ENCODE results near the gene AIDA.

Gene AIDA

GRCh38 chr1:222713091-222713961, 1.0 kb upstream of the AIDA start (continued):
- TF ChIP-seq ZNF701 (tag by site-specific recombination; IDR thresholded peaks at IDR 0.05) (no peak), ZNF549 (tag by site-specific recombination; IDR thresholded peaks at IDR 0.05) (no peak), ZNF266 (tag by site-specific recombination; IDR thresholded peaks at IDR 0.05; ENCODE audit: low read depth) (no peak), ZNF621 (tag by site-specific recombination; IDR thresholded peaks at IDR 0.05) (no peak), ZNF302 (tag by site-specific recombination; IDR thresholded peaks at IDR 0.05; ENCODE audit: low read depth) (no peak), MEIS1 (CRISPR knock-in tag; IDR thresholded peaks at IDR 0.05; ENCODE audit: borderline replicate concordance) (no peak), ZNF157 (tag by site-specific recombination; IDR thresholded peaks at IDR 0.05) (no peak), SALL2 (tag by site-specific recombination; IDR thresholded peaks at IDR 0.05; ENCODE audit: borderline replicate concordance) (no peak), ZSCAN16 (tag by site-specific recombination; IDR thresholded peaks at IDR 0.05) (no peak), KLF9 (tag by site-specific recombination; IDR thresholded peaks at IDR 0.05; ENCODE audit: low read depth) (peak; percentile 76), PRDM10 (tag by site-specific recombination; IDR thresholded peaks at IDR 0.05) (no peak; the same call in 1 of the 2 replicates), ZNF704 (tag by site-specific recombination; IDR thresholded peaks at IDR 0.05) (no peak), ZNF341 (tag by site-specific recombination; IDR thresholded peaks at IDR 0.05; ENCODE audit: low read depth) (no peak), ZBTB49 (tag by site-specific recombination; IDR thresholded peaks at IDR 0.05; ENCODE audit: low read depth) (no peak), ZNF580 (tag by site-specific recombination; IDR thresholded peaks at IDR 0.05) (0 out of 2 replicates have a peak, but pooled peaks have one; percentile 16), ELK4 (IDR thresholded peaks at IDR 0.05; ENCODE audit: borderline replicate concordance, low read depth, low read length) (no peak), GLI2 (tag by site-specific recombination; IDR thresholded peaks at IDR 0.05; ENCODE audit: borderline replicate concordance, low read depth) (no peak), ZIC2 (tag by site-specific recombination; IDR thresholded peaks at IDR 0.05) (no peak), ZNF148 (tag by site-specific recombination; IDR thresholded peaks at IDR 0.05; ENCODE audit: borderline replicate concordance) (no peak), ZNF473 (tag by site-specific recombination; IDR thresholded peaks at IDR 0.05) (no peak), ZNF311 (tag by site-specific recombination; IDR thresholded peaks at IDR 0.05; ENCODE audit: borderline replicate concordance) (no peak), ZNF426 (tag by site-specific recombination; IDR thresholded peaks at IDR 0.05) (no peak), ZNF513 (tag by site-specific recombination; IDR thresholded peaks at IDR 0.05) (0 out of 2 replicates have a peak, but pooled peaks have one; percentile 24)
- TF ChIP-seq, protein P1, sequence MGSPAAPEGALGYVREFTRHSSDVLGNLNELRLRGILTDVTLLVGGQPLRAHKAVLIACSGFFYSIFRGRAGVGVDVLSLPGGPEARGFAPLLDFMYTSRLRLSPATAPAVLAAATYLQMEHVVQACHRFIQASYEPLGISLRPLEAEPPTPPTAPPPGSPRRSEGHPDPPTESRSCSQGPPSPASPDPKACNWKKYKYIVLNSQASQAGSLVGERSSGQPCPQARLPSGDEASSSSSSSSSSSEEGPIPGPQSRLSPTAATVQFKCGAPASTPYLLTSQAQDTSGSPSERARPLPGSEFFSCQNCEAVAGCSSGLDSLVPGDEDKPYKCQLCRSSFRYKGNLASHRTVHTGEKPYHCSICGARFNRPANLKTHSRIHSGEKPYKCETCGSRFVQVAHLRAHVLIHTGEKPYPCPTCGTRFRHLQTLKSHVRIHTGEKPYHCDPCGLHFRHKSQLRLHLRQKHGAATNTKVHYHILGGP (tag by site-specific recombination; IDR thresholded peaks at IDR 0.05) = no peak
